GM18499 (cell line): ENCODE results near the gene TMEM89.
A peak's percentile ranks its signal among the peaks of the same experiment; 100 is the strongest.

Experiments used
- ATAC-seq: cut with Tn5 transposase; IDR thresholded peaks from one replicate; pipeline ENCODE4 v1.9.1; 2021; ENCODE audit warnings: moderate number of reproducible peaks; ENCODE audit not compliant: insufficient read depth, unreplicated experiment

The TMEM89 gene

DNA sequence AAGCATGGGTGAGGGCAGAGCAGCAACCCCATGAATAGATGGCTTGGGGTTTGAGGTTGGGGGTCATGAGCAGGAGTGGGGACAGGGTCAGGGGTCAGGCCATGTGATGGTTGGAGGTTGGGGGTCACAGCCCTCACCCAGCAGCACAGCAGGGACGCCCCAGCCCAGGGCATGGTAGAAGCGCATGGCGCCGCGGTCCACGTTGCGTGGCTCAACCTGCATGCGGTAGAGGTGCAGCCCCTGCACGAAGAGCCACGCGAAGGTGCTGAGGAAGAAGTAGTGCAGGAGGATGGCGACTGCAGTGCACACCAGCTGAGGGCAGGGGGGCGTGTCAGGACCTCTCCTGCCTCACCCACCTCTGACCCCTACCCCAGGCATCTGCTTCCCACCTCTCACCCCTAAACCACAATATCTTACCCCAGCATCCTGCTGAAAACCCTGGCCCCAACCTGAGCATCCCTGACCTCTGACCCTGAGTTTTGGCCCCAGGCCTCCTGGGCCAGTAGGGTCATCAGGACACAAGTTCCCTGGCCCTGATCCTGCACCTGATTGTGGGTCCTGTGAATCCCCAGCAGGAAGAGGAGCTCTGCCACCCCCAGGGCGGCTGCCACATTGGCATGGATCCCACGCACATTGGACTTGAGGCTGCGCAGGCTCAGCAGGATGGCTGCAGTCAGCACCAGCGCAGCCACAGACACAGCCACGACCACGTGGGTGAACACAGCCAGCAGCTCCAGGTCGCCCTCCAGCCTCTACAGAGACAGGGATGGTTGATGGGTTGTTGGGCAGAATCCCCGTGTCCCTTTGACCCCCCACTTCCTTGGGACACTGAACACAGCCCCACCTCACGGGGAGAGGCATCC is 23.6 kb upstream of the TMEM89 start:
- ATAC-seq, result no peak

DNA sequence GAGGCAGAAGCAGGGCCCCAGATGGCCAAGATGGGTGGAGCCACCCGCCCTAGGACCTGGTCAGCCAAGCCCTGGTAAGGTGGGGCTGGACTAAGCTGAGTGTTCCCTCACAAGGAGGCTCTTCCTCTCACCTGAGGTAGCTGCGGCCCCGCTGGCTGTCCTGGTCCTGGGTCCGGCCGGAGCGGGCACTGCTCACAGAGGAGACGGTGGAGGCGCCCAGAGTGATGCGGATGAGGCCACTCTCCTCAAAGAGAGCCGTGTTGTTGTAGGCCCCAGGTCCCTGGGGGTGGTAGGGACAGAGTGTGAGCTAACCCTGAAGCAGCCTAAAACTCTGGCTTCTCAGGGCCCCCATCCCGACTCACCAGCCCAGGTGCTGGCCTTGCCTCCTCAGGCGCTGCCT is 21.0 kb upstream of the TMEM89 start:
- no peak for ATAC-seq

DNA sequence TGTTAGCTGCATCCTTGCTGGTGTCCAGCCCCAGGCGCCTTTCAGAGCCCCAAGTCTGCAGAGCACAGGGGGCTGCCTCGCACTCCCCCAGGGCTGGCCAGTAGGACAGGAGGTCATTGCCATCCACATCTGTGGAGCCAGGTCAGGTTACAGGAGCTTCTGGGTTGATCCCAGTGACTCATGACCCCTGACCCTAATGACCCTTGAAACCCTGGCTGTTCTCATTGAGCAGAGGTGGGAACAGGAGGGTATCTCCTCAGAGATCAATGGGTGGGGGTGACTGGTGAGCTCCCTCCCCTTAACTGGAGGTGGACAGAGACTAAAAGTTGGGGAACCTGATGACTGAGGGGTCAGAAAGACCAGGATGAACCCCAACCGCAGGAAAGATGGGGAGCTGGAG is 19.8 kb upstream of the TMEM89 start:
- ATAC-seq, result no peak

DNA sequence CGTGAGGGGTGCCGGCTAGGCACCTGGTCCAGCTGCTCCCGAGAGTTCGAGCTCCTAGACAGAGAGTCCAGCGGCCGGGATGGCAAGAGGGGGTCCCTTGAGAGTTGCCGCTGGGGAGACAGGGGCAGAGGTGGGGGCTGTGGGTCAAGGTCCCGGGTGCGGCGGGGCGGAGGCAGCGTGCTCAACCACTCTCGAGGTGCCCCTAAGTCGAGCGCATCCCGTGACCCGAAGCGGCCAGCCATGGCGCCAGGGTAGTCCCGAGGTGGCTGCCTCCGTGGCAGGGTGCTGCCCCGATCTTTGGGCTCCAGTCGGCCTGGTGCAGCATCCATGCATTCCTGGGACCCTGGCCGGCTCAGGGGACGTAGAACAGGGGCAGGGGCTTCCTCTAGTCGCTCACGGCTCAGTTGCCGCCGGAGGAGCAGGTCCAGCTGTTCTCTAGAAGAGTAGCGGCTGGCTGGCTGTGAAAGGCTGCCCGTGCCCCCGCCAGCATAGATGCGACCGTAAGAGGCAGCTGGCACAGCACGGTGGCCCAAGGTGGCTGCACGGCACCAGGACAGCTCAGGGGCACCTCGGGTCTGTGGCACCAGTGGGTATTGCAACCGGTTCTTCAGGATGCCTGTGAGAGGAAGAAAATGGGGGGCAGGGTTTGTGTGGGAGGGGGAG is 18.5 kb upstream of the TMEM89 start:
- no peak for ATAC-seq

DNA sequence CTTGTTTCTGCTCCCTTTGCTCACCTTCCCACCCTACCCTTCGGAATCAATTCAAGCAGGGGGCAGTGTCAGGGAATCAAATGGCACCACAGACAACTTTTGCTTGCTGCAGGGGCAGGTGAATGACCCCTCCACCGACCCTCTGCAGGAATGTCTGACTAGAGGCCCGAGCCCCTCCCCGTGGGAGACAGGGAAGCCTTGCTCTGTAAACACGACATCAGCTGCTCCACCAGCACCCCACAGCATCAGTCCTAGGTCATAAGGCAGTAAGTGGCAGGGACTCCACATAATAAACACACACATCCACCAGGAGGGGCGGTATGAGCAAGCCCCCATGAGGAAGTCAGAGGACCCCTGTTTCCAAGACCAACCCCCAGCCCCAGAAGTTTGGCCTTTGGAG is 15.7 kb upstream of the TMEM89 start:
- no peak for ATAC-seq

DNA sequence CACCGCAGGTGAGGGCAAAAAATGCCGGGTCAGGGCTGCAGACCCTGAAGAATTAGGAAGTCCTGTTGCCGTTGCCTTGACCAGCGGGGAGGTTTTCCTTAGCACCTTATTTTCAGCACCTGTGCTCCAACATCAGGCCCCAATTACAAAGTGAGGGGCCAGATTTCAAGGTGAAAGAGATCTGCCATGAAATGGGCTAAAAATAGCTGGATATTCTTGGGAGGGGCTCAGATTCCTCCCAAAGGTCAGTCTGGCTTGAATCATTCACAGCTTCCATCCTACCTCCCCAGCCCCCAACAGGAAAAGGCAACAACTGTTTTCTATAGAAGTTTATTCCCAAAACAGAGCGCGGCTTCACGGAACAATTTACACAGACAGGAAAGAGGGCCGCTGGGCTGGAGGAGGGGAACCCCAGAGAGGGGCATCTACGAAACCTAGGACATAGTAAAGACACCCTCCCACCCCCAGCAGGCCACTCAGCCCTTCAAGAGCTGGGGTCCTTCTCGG is 14.6 kb upstream of the TMEM89 start:
- no peak for ATAC-seq

DNA sequence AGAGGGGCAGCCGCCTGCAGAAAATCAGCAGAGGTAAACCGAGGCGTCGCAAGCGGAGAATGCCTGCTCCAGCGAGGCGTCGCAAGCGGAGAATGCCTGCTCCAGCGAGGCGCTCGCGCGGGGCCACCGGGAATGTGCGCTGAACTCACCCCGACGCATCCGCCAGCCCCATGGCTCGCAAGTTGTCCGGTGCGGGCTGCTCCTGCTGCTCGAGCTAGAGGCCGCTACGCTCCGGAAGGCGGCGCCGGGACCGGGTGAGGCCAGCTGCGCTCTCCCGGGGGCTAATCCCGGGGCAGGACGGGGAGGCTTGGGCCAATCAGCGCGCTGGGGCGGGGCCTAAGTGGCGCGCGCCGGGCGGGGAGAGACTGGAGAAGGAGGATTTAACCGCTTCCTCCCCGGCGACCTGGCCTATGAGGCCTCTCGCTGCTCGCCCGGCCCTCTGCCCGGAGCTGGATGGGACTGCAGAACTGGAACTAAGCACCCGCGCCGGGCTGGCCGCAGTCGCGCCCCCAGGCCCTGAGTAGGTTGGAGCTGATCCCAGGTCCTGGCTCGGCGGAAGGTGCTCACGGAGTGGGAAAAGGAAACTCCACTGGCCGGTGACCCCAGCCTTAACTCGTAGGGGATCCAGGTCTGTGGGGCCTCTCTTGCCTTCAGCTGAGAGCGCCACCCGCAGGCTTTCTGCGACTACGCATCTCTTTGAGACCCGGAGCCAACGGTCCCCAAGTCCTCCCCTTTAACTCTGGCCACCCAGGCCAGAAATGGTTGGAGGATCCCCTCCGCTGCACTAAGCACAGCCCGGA is 13.9 kb upstream of the TMEM89 start, which contains the start of gene SLC26A6:
Gene SLC26A6 (minus strand): TSS at position 240 of the 800 bp plus-strand sequence. CDS start 68 bp downstream, at position 172.
- peak; percentile 46 for ATAC-seq

DNA sequence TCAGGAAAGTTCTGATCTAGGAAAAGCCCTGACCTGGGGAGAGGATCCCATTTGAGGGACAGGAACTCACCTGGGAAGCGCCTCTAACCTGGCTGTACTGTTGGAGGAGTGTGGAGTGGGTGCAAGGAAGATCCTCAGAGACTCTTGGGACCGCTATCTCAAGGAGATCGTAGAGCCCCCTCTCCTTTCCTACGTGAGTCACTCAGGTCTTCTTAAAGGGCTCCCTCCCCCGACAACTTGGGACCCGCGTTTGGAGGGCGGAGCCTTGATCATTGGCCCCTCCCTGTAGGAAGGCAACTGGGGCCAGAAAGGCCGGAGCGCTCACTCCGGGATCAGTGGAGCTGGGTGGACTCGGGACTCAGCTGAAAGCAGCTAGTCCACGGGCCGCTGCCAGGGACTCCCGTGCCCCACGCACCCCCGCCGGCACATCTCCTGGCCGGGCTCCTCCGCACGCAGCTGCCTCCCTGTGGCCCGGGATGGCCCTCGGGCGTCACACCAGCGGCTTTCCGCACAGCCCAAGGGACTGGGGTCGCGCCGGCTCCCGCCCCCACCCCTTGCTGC is 13.2 kb upstream of the TMEM89 start:
- ATAC-seq, result no peak

DNA sequence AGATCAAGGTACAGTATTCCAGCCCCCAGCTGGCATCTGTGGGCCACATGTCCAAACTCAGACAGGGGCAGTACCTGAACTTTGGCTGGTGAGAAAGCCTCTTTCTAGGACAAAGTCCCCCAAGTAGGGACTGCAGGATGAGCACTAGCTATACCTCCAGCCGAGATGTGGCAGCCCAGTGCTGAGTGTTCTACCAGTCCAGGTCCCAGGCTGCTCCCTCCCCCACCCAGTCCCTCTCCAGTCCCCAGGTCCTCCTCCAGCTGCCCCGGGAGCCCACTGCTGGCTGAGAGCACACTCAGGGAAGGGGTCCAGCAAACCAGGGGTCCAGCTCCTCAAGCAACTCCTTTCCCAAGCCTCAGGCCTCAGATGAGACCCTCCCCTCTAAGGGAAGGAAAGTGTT is 12.2 kb upstream of the TMEM89 start:
- ATAC-seq, result no peak

DNA sequence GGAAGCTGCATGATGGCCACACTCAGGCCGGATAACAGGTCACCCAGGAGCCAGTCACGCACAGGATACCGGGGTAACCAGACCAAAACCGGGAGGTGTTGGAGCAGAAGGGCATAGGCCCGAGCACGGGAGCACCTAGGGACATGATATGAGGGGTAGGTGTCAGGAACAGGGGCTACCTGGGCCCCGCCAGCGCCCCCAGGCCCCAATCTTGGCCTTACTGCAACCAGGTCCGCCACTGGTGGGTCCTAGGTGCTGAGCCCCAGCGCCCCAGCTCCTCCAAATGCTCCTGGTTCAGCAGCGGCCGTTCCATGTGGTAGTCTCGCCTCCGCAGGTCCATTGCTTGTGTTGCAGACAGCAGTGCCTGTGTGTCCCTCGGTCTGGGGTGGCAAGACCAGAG is 11.7 kb upstream of the TMEM89 start:
- no peak for ATAC-seq

DNA sequence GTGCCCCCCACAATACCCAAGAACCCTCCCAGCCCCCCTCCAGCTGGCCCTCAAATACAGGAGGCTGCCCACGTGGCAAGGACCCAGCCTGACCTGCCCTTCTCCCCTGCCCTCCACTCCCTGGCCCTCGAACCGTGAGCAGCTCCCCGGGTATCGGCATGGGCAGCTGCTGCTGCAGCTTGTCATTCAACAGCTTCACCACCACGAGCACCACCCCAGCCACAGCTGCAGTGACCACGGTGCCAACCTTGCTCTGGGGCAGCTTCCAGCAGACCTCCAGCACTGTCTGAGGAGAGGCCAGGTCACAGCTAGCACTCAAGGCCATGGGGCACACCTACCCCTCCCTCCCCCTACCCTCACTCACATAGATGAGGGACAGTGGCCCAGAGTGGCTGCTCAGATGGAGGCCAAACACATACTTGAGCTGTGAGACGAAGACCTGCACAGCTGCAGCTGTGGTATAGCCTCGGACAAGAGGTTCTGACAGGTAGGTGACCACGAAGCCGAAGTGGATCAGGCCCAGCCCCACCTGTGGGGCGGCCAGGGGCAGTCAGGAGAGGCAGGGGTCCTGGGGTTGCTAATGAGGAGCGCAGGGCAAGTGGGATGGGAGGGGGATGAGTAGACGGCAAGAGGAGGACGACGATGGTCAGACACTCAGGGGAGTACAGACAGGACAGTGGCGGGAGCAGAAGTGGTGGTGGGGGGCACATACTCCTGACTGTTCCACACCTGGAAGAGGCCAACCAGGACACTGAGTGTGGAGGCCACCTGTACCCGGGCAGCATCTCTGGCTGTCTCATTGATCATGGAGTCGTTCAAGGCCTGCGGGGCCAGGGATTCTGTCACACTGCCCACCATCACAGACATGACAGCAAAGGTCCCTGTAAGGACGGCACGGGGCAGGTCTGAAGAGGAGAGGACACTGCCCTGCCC is 10.2 kb upstream of the TMEM89 start:
- ATAC-seq, result no peak

DNA sequence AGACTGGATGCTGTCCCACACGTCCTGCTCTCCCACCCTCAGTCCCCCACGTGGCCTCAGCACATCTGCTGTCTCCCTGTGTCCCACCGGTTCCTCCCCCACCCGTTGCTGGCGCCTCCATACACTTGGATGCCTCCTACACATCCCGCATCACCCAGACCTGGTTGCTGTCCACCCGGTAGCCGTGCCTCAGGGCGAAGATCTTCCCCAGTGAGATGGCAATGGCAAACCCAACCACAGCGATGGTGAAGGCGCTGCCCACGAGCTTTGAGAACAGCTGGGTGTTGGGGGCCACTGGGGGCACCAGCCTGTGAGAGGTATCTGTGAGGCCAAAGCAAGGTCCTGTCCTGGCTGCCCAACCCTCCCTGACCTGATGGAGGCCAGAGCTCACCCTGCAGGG is 9.3 kb upstream of the TMEM89 start:
- ATAC-seq, result no peak

DNA sequence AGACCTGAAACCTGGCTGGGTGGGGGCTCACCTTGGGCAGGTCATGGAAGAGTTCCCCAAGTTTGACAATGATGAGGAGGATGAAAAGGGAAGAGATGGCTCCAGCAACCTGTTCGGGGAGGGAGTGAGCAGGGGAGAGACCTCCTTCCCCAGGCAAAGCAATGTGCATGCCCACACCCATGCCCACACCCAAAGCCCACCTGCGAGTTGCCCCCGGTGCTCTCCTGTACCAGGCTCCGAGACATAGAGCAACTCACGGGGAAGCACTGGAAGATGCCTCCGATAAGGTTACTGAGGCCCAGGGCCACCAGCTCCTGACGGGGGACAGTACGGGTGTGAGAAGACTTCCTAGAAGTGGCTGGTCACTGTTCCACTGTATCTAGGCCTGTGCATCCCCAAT is 8.8 kb upstream of the TMEM89 start:
- no peak for ATAC-seq

DNA sequence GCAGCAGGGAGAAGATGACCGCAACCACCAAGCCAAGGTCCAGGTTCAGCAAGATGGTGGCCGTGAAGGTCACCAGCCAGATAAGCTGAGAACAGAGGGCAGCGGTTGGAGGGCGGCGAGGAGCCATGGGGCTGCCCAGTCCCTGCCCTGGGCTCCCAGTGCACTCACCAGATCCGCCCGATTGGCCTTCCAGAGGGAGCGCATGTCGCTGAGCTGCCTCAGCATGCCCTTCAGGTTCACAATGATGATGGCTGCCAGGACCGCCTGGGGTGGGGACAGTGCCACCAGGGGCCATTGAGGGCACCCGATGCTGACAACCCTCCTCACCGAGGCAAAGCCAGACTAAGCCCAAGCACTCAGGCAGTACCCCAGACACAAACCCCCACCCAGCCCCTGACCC is 8.3 kb upstream of the TMEM89 start:
- no peak for ATAC-seq

DNA sequence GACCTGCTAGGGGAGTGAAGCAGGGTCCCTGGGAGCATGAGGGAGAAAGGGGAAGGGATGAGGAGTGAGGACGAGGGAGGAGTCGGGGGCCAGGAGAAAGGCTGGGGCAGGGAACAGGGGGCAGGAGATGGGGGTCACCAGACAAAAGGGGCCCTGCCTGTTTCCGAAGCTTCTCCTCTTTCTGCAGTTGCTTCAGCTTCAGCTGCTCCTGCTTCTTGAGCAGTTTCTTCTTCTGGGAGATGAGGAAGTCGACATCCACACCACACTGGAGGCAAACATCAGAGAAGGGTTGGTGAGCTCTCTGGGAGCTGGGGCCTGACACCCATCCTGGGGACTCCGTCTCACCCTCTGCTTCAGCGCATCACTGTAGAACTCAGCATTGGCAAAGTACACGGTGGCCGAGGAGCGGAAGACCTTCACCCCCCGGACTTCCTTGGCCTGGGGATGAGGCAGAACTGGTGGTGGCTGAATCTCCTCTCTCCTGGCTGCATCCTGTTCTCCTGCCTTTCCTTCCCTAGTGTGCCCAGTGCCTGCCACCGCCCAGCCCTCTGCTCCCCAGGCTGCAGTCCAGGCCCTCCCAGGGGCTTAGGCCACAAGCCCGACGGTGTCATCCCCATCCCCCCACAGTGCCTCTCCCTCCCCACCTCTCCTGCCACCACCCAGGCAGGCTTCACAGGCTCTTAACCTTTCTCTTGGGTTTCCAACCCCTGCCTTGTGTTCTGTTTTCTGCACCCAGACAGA is 6.9 kb upstream of the TMEM89 start:
- ATAC-seq, result no peak

DNA sequence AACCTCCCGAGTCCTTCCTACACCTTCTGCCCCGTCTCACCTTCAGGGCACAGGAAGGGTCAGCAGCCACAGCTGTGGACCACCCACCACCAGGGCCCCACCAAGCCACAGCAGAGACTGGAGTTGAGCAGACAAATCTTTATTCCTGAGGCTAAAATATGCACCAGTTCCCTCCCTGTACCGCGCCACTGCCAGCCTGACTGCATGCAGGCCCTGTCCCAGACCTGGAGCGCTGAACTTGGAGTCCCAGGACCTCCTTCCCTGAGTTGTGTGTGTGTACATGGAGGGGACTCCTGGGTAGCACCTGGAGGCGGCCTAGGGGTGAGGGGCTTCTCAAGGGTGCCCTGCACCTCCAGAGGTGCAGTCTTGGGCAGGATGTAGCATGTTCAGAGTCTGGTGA is 4.0 kb upstream of the TMEM89 start:
- ATAC-seq, result no peak

DNA sequence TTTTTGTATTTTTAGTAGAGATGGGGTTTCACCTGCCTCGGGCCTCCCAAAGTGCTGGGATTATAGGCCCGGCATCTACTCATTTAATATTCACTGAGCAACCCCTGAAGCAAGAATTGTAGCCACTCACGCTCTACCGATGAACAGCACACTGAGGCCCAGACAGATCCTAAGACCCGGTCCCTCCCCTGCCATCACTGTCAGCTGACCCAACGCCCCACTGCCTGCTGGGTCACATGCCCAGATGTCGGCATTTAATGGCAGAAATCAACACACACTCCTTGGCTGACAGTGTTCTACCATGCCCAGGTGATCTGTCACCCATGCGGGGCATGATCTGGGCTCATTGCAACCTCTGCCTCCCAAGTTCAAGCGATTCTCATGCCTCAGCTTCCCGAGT is 3.2 kb upstream of the TMEM89 start:
- ATAC-seq, result no peak

DNA sequence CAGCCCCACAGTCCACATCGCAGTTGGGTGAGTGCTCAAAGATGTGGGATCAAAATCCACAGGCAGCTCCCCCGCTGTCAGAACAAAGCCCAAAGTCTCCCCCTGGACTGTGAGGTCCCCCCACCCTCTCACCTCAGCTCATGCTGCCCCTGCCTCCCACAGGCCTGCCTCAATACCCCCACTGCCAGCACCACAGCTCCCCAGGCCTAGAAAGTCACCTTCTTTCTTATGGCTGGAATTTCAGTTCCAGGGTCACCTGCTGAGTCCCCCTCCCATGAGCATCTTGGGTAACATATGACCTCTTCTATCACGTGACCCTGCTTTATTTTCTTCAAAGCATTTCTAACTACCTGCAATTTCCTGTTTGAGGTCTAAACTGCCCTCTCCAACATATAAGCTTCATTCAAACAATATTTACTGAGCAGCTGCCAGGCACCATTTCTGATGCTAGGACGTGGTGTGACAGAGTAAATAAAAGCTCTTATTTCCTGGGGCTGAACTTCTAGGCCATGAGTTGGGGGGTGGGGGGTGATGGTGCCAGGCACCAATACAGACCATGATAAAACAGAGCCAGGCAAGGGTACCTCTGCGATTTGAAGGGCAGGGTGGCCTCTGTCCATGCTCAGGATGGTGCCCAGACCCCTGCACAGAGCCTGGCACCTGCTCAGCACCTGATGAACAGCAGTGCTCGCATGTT is 2.4 kb upstream of the TMEM89 start:
- no peak for ATAC-seq
